ENCODE measurements around the gene EIF3I.

EIF3I gene

GRCh38 chr1:32266921-32267591 is 44.8 kb downstream of the EIF3I start:
- no peak for DNase-seq (ENCODE audit: low read depth)

GRCh38 chr1:32269744-32270143 is 47.5 kb downstream of the EIF3I start:
- DNase-seq (ENCODE audit: low read depth): no peak

- no peak for DNase-seq (ENCODE audit: low read depth)
These were observed 50.6 kb downstream of the EIF3I start for GRCh38 chr1:32272557-32273390.

- DNase-seq (ENCODE audit: low read depth): no peak
These were observed 51.4 kb downstream of the EIF3I start for GRCh38 chr1:32273391-32274208.

- no peak for DNase-seq (ENCODE audit: low read depth)
These were observed 52.6 kb downstream of the EIF3I start for GRCh38 chr1:32274646-32275340.

GRCh38 chr1:32275424-32275823 is 53.2 kb downstream of the EIF3I start:
- DNase-seq (ENCODE audit: low read depth): no peak

GRCh38 chr1:32276032-32276782 is 54.0 kb downstream of the EIF3I start:
- no peak for DNase-seq (ENCODE audit: low read depth)

All from GM04504 (cell line).